Activated gamma-delta T cell treated with Interleukin-2 at 50 U/mL for 16 hours (primary cell): ENCODE results near the gene SAMD4A.

Source experiments
- DNase-seq: peaks from one replicate; pipeline ENCODE4 v3.0.0-alpha.2; 2020

SAMD4A gene

DNA sequence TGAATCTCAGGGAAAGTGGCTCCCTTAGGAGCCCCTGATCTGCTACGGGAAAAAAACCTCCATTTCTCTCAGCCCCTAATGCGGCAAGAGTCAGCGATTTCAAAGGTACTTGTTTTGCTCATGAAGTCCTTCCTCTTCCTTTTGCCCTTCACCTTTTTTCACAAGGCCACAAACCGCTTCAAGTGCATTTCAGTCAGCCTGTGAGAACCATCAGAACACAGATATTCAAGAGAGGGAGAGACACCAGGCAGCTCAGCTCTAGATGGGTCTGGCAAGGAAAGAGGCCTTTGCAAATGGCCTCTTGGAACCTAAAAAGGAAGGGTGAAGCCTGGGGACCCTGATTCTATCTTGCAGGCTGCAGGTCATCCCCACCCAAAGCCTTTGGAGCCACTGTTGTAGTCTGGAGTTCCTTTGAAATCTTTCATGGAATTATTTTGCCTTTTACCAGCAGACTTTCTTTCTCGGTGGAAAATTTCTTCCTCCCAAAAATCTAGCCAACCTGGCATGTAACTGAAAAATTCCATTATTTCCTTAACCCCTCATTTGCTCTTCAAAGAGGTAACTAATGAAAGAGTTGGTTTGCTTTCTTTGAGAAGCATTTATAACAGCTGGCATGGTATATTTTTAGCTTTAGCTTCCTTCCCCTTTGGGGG is 145.0 kb downstream of the SAMD4A start:
- no peak for DNase-seq

DNA sequence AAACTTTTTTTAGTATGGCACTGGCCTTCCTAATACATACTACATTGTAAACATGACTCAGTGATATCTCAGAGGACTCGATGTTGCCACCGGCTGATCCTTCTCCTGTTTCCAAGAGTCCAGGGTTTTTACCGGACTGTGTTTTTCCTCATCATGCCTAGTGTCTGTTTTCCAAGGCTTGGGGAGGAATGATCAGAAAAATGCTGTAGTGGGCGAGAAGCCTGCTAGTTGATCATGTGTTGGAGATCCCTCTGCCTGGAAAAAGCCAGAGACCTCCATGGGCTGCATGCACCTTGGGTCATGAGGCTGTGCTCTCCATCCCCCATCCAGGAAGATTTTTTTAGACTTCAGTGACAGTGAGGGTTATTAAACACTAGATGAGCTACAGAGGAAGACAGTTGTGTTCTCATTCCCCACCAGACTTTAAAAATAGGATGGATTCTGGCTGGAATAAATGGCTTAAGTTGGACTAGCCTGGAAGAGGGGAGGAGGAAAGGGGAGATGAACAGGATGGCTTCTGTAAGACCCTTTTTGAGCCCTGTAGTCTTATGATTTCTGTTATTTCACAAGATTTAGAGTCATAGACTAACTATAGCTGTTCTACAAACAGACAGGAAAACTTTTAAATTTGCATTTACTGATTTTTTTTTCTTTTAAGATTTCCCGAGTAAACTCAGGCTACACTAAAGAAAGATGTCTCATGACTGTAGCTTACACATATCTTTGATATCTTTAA is 145.7 kb downstream of the SAMD4A start:
- no peak for DNase-seq

DNA sequence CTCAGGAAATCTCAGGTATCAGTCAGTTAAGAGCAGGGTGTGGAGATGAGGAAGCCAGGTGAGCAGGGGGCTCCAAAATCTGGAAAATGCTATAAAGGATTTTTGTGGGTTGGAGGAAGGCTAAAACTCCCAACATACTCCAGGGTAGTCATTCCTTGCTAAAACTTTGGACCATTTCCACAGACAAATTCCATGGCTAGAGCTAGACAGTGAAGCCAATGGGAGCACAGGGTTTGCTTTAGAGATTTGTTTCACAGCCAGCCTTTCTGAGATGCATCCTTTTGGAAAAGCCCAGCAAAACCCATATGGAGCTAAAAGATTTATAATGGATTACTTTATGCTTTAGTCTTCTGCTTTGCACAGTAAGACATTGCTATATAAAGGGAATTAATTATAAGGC is 146.5 kb downstream of the SAMD4A start:
- no peak for DNase-seq

DNA sequence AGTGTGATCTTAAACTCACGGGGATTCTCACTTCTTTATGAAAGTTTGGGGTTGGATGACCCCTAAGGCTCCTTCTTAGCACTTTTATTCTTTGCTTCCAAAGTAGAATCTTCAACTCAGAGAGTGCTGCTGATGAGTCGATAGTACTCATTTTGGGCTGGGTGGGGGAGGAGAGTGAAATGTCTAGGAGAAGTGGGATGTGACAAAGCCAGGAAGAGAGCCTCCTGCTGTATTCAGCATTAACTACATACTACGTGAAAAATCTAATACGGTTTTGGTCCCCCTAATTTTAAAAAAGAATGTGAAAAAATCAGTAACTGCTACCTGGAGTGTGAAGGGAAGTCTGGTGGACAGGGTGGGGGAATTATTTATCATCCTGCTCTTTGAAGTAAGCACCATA is 148.3 kb downstream of the SAMD4A start:
- no peak for DNase-seq

DNA sequence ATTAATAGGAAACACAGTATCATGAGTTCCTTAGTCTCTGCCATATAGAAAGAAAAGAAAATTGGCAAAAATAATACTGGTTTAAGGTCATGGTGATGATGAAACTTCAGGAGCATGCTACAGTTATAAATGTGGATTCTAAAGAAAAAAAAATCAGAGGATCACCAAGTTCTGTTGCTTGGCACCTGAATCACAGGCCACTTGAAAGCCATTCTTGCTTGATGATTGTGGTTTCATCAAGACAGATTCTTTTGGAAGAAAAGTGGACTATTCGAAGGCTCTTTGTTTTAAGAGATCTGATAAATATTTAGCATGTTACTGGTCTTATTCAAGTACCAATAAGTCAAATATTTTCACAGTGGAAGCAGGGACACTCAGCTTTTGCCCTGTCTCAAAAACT is 148.9 kb downstream of the SAMD4A start:
- no peak for DNase-seq

DNA sequence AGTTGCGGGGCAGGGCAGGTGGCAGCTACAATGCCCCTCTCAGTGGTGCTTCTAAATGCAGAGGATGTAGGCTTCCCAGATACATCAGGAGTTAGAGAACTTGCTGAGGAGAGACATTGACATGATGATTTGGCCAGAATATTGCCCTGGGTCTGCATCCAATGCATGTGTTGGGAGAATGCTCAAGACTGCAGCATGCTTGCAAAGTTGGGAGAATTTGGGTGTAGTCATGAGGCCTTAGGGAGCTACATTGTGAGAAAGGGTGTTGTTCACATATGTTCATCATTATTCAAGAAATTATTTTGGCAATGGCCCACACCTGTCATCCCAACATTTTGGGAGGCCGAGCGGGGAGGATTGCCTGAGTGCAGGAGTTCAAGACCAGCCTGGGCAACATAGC is 149.9 kb downstream of the SAMD4A start:
- no peak for DNase-seq

DNA sequence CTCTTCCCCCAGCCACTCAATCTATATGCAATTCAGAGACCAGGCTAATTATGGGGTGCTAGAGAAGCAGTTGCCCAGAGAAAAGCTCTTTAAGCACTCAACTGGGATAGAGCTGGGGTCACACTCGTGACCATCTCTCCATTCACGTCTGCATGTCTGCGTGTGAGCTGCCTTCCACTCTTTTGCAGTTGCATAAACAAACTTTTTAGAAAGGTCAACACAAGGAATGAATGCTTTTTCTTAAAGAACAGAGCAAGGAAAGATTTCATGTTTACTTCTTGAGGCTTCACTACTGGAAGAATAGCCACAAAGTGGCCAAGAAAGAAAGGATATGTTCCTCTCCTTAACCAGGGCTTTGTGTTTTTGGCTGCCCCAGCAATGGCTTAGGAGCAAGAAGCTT is 151.1 kb downstream of the SAMD4A start:
- DNase-seq: no peak

DNA sequence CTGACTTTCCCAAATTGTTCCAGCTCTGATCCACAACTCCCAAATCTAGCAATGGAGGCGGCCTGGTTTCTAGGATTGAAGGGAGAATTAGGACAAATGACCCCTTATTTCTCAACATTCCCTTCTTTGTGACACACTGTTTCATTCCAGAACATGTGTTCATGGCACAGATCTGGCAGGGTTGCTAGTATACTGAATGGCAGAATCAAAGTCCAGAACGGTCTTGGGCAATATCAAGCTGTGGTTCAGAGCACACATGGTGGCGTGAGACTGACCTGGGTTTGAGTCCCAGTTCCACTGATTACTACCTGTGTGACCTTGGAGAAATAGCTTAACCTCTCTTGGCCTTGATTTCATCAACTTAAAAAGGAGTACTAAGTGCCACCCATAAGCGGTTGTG is 152.5 kb downstream of the SAMD4A start:
- DNase-seq: no peak

DNA sequence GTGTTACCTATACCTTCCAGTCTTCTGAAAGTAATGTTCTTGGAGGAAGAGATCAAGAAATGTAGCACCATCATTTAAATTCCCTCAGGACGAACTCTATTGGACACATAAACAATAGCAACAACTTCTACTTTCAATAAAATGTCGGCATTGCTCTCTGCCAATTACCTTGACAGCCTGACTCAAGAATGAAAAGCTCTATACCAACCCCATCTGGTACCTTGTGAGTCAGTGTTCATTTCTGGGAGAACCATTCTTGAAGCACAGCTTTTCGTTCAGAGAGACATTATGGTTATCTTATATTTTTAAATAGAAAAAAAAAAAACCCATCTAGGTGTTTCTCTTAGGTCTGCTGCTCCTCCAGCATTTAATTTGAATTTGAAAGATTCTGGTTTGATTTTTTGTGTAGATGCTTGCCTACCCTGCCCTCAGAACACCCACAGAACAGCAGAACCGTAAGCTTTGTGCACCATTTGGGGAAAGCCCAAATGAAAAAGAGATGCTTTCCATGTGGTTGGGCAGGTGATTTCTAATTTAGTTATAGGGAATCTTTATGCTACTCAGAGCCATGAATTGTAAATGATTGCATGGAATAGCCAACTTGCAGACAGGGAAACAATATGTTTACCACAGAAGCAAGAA is 156.0 kb downstream of the SAMD4A start:
- no peak for DNase-seq

DNA sequence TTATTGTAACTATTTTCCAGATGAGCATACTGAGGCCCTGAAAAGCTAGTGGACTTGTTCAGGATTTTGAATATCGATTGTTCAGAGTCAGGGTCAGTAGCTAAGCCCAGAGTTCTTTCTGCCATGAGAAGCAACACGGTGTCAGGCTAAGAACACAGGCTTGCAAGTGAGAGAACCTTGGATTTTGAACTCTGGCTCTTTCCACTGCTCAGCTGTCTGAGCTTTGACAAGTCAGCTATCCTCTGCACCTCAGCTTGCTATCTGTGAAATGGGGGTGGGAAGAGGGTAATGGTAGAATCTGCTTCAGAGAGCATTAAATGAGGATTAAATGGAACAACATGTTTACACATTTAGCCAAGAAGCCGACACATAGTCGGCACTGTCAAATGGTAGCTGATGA is 157.2 kb downstream of the SAMD4A start:
- DNase-seq: no peak

DNA sequence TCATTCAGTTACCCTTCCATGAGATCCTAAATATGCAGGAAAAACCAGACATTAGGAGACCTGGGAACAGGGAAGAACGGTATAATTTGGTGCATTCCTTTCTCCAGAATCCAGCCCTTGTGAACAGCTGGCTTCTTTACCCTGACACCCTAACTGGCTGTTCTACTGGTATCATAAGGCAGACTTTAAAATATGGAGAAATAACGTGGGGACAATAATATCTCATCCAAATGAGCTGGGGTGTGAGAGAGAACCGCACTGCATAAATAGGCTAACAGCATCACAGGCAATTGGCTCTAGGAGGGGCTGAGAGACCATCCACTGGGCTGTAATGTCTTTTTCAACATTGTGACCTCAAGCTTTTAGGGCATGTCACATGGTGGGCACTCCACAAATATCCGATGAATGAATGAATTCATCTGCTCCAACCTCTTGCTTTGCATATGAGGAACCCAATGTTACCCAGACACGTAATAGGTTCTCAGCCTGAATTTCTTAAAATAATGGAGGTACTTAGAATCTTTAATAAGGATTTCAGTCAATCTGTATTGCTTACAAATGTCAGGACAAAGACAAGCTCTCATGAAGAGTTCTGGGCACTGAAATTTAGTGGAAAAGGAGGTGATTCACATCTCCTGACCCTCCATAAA is 157.9 kb downstream of the SAMD4A start:
- no peak for DNase-seq

DNA sequence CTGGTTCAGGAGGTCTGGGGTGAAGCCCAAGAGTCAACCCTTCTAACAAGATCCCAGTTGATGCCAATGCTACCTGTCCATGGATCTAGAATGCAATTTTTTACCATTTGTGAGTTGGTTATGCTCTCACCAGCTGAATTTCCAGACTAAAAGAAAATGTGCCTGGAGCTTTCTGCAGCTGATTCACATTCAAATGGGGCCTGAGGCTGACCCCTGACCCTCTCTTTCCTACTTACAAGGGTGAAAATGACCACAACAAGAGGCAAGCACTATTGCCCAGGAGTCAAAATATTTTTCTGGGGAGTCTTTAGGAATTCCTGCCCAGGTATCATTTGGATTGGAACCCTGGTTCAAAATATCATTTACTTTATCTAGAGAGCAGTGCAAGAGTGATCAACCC is 159.1 kb downstream of the SAMD4A start:
- no peak for DNase-seq

DNA sequence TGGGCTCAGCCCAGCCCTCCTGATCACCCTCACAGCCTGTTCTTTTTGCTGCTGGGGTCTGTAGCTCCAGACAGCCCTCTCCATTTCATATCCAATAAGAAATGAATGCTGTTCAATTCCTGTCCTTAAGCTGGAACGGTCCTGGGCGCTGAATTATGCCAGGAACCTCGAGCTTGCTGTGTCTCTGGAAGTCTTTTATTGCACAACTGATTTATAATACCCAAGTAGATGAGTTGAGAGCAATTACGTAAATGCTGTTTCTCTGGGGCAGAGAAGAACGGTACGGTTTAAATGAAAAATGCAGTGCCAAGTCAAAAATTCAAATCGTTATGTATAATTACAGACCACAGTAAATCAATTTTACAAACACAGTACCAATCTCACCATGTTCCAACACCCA is 161.0 kb downstream of the SAMD4A start:
- no peak for DNase-seq

DNA sequence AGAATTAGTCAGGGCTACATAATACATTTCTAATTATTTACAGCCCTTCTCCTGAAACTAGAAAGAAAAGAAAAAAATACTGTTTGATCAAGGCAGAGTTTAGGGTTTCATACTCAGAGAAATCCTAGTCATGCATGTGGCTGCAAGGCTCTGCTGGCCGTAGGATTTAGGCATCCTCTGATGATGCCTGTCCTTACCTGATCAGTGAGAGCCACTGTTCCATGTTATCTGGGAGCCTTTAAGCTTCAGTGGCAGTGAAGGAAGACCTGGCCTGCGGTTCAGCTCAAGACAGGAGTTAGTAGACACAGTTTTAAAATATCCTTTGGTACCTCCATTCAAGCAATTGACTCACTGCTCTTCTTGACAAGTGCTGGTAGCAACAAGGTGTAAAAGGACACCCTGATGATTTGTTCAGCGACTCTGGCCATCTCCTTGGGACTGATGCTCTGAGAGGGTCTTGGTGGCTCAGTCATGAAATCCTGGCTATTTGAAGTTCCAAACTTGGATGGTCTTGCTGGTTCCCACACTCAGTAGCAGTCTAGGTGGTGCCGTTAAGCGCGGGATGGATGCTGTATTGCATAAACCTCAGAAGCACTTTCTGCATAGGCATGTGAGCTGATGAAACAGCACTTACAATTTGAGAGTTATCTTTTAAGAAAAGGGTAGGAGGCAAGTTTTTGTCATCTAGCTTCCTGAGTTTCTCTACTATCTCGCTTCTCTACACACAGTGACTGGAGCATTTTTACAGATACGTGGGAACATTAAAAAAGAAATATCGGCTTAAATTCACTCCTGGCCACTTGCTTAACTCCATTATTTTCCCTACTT is 162.0 kb downstream of the SAMD4A start:
- DNase-seq: no peak

DNA sequence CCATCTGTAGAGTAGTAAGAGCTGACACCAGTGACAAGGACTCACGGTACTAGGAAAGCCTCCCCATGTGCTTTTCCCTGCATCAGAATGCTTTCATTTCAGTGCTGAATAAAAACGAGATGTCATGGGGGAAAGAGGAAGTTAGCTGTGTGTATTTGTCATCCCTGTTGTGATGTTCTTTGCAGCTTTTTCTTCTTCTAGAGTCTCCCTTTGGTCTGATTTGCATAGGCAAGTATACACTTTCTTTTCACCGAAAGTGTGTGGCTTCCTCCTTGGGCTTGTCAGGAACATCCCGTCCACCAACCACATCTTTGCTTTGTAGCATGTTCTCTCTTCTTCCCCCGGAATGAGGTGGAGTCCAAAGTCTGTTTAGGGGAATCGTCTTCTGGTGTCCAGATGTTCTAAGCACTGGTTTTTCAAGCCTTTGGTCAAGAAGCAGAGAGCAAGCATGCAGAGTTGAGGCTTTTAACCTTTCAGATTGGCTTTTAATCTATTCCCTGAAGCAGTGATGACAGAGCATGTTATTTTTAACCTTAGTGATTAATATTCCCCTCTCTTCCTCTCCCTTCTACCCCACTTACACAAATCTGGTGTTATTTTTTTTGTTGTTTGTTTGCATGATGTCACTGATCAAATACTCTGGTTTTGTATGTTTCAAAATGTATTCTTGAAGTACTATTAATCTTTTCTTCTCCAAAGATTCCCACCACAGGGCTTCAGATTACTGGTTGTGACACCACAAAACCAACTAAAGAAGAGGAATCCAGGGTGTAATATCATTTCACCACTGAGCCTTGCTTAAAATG is 163.4 kb downstream of the SAMD4A start:
- DNase-seq: no peak

DNA sequence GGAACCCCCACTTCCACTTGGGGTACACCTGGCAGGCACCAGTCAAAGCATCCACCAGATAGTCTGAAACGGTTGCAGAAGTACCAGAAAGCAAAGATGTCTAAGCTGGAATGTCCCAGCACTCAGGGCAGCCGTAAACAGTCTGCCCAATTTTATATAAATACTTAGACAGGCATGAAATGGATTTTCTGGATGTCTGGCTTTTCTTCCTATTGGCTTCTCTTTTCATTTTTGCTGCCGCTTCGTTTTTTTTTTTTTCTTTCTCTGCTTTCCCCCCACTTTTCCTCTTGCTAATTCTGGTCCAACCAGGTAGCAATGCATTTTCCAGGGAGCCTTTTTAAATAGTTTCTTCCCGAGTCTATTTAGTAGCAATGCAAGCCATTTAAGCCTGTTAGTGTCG is 168.0 kb downstream of the SAMD4A start:
- DNase-seq: no peak

DNA sequence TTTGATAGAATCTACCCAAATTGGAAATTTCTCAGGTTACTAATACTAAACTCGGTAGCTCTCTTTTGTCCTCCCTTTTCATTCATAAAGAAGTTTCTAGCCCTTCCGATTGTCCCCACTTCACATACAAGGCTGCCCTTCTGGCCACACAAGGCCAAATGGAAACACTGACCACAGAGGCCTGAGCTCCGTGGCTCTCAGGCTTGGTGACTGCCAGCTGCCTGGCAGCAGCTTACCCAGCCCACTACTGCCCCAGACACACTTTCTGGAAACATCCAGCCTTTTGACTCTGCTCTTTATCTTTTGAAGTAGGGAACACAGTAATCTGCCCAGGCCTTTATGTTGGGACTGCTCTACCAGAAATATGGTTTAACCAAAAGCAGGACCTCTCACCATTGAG is 168.5 kb downstream of the SAMD4A start:
- DNase-seq: no peak

DNA sequence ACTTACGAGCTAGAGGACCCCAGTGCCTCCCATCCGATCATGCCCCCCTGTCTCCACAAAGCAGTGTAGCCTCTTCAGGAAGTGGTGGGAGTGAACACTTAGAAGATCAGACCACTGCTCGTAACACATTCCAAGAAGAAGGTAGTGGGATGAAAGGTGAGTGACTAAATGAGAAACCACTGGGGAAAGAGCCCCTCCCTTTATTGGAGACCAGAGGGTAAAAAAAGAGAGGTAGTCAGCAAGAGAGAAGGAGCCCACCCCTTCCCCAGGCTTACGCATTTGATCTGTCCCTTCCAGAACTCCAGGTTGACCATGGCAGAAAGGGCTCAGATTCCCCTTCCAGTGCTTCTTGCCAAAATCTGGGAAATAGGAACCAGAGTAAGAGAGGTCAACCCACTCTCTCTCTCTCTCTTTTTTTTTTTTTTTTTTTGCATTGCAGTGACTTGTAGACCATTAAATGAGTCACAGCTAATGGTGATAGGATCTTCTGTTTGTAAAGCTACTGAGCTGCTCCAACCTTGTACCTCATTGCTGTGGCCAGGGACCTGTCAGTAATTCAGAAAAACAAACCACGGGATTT is 170.3 kb downstream of the SAMD4A start:
- DNase-seq: no peak

DNA sequence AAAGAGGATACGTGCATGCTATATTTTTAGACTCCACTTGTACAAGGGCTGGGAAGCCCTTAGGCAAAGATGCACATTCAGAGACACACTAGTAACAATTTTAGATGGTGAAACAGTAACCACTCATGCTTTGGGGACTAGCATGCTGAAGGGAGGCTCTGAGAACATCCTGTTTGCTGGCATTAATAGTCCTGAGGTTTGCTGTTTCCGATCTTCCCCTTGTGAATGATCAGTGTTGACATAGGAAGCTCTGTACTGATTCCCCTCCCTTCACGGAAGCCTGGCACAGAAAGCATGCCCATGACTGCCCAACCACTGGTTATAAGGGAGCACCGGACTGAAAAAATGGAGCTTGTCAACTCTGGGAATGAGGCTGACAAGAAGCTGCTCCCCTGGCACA is 171.1 kb downstream of the SAMD4A start:
- no peak for DNase-seq

DNA sequence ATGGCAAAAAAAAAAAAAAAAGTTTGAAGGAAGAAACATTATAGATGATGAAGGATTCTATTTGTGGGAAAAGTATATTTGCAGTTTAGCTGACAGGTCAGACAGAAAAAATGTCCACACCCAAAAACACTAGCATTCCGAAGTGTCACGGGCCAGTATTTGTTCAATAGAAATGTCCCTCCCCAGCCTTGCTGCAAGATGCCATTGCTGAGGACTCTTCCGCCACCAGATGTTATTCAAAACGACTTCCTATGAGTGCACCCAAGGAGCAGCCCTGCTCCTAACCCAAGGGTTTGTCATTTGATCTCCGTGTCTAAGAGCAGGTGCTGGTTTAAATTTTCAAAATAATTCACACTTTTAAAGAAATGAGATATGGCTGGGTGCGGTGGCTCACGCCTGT is 172.6 kb downstream of the SAMD4A start:
- DNase-seq: no peak

DNA sequence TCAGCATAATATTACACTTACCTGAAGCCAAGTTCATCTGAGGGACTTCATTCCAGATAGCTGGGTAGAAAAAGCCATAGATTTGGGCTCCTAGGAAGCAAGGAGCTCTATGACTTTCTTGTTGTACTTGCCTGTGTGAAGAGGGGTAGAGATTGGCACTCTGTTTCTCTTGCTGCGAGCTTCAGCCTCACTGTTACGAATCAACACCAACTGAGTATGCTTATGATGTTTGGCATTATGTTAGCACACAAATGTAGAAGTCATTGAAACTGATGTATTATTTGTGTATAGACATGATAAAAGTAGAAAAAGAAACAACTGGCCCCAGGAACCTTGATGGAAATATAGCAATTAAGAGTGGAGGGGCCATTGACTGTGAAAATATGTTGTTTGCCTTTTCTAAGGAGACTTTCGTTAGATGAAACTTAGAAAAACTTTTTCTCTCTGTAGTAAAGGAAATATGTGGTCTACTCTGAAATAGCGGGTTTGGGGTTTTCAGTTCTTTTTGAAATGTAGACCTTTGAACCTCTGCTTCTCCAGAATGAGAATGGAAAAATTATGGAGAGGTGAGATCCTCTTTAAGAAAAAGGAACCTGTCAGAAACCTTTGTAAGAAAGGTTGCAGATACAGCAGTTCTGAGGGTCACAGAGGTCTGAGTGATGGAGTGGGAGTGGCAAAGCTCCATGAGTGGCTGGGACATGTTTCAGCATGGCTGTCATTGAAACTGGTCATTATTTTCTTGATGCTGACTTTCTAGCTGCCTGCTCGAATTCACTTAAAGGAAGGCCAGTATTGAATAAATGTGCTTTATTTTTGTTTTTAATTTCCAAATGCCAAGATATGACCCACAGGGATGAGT is 175.8 kb downstream of the SAMD4A start:
- no peak for DNase-seq
